AG10803 (cell line): Measurements from ENCODE around the gene SH2D3A.
A peak's percentile ranks its signal among the peaks of the same experiment; 100 is the strongest.

Experiments used
- DNase-seq: peaks from one replicate; pipeline ENCODE4 v3.0.0; 2010; ENCODE audit warnings: low read depth
- H3K4me3 ChIP-seq: 2 replicates; pipeline ENCODE4 v1.5.1; 2011; ENCODE audit warnings: mild to moderate bottlenecking, low read length, control low read depth
- CTCF ChIP-seq: conservative IDR thresholded peaks from 2 replicates; pipeline ENCODE4 v1.5.1; 2011; ENCODE audit warnings: mild to moderate bottlenecking, low read length, control low read depth, inconsistent platforms

SH2D3A gene

GRCh38 chr19:6745965-6746364, 21.3 kb downstream of the SH2D3A start:
- no peak for DNase-seq
- no peak for TF ChIP-seq CTCF
- H3K4me3 ChIP-seq = no peak overlapping the region

- H3K4me3 ChIP-seq = peak overlapping the region; percentile 17
- no peak for TF ChIP-seq CTCF
- peak; percentile 86 for DNase-seq
These were observed 22.6 kb downstream of the SH2D3A start for GRCh38 chr19:6744381-6745301.

DNA sequence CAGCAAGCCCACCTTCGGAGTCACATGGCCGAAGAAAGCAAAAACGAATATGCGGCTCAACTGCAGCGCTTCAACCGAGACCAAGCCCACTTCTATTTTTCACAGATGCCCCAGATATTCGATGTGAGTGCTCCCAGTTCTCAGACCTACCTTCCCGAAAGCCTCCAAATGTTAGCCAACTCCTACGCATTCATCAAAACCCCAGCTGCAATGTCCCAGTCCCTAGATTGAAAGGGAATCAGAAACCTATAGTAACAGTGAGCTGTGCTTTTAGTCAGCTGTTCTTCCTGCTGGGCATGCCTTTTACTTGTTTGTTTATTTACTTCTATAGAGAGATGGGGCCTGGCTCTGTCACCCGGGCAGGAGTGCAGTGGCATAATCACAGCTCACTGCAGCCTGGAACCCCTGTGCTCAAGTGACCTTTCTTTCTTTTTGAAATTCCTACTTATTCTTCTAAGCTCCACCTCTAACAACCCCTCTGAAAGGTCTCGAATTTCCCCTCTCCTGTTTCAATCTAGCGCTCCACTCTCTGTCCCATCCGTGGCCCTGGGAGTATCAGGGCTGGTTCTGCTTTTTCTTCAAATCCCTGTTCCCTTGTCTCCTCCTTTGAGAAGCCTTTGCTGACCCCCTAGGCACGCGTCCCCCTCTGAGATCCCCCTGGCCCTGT, 23.4 kb downstream of the SH2D3A start:
- no peak for TF ChIP-seq CTCF
- peak overlapping the region; percentile 16 for H3K4me3 ChIP-seq
- DNase-seq = no peak

DNA sequence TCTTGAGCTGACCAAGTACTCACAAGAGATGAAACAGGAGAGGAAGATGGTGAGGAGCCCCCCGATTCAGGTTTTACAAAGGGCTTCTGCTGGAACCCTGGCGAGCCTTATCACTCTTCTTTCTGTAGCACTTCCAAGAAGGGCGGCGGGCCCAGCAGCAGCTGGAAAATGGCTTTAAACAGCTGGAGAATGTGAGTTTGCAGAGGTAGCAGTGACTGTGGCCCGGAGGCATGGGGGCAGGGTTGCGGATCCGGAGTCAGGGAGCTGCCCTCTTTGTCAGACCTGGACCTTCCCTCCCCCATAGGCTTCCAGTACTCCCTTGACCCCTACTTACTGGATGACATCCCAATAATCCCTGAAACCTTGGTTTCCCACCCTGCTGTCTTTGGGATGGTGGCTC, 24.2 kb downstream of the SH2D3A start:
- TF ChIP-seq CTCF = no peak
- no peak for DNase-seq
- H3K4me3 ChIP-seq = no peak overlapping the region

GRCh38 chr19:6740589-6741343, 26.5 kb downstream of the SH2D3A start:
- DNase-seq = peak; percentile 23
- TF ChIP-seq CTCF = no peak
- H3K4me3 ChIP-seq = peak overlapping the region; percentile 87

DNA sequence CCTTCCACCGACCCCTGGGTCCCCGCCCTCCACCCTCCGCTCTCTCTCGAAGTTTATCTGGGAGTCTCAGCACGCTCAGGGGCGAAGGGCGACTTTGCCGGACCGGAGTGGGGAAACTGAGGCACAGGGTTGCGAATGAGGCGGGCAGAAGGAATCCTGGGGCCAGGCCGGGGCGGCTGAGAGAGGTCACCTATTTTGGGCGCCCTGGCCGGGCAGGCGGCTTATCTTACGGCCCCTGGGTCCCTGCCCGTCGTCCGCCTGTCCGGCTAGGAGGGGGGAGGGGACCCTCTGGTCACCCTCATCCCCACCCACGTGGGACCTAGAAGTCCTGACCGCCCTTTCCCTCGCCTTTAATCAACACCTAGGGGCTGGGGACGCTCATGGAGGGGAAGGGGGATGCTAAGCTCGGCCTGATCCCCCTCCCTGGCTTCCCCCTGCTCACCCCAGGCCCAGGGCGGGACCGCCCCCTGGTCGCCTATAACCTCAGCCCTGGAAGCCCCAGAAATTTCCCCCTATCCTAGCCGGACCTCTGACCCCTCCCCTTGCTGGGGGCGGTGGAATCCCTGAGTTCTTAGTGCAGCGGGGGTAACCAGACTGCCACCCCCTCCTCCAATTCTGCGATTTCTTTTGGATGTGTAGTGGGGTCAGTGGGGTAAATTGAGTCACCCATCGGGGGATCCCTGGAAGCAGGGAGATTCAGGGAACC, 27.2 kb downstream of the SH2D3A start:
- DNase-seq = no peak
- peak overlapping the region; percentile 87 for H3K4me3 ChIP-seq
- TF ChIP-seq CTCF = no peak
